HUES64 (cell line): ENCODE measurements around the gene SDHB.
A peak's percentile ranks its signal among the peaks of the same experiment; 100 is the strongest.

Experiments
- H3K27ac ChIP-seq: 2 replicates; pipeline ENCODE4 v1.7.0; 2013; ENCODE audit warnings: low read depth, low read length, inconsistent platforms
- H3K27me3 ChIP-seq: 2 replicates; pipeline ENCODE4 v1.6.1; 2013; ENCODE audit warnings: mild to moderate bottlenecking, low read length; ENCODE audit not compliant: insufficient read depth
- H3K36me3 ChIP-seq: 2 replicates; pipeline ENCODE4 v1.6.1; 2013; ENCODE audit warnings: mild to moderate bottlenecking, low read length; ENCODE audit not compliant: insufficient read depth
- H3K4me1 ChIP-seq: 2 replicates; pipeline ENCODE4 v1.6.1; 2013; ENCODE audit warnings: mild to moderate bottlenecking, low read length, moderate library complexity; ENCODE audit not compliant: insufficient read depth
- H3K4me3 ChIP-seq: 2 replicates; pipeline ENCODE4 v1.5.1; 2013; ENCODE audit warnings: mild to moderate bottlenecking, low read length, moderate library complexity
- H3K9ac ChIP-seq: 2 replicates; pipeline ENCODE4 v1.6.1; 2013; ENCODE audit warnings: mild to moderate bottlenecking, low read depth, low read length
- H3K9me3 ChIP-seq: 2 replicates; pipeline ENCODE4 v1.6.1; 2013; ENCODE audit warnings: low read depth, low read length; ENCODE audit not compliant: insufficient read depth
- WGBS: fragments of 150-250, 120-280 bp; methylation state at CpG from one replicate; pipeline ENCODE4 v1.1.7; 2013; ENCODE audit warnings: missing lambda C conversion rate; 5-methylcytosine and 5-hydroxymethylcytosine counted together

Gene SDHB

GRCh38 chr1:17023102-17023501, 30.7 kb downstream of the SDHB start:
- H3K9ac ChIP-seq: no peak overlapping the region
- peaks cover 100% of the 10 kb centered on the region for H3K36me3 ChIP-seq
- no peak overlapping the region for H3K27ac ChIP-seq
- no peaks in the 10 kb centered on the region for H3K4me1 ChIP-seq
- WGBS: 90% methylated on average over 4 of the region's 4 CpGs
- H3K9me3 ChIP-seq: no peaks in the 10 kb centered on the region
- no peak overlapping the region for H3K4me3 ChIP-seq
- H3K27me3 ChIP-seq: no peaks in the 10 kb centered on the region

GRCh38 chr1:17021896-17022295, 31.9 kb downstream of the SDHB start:
- 97% methylated on average over 10 of the region's 10 CpGs for WGBS
- Histone ChIP-seq H3K27ac (no peak overlapping the region), H3K4me1 (no peaks in the 10 kb centered on the region), H3K4me3 (no peak overlapping the region), H3K9me3 (no peaks in the 10 kb centered on the region), H3K9ac (no peak overlapping the region), H3K27me3 (no peaks in the 10 kb centered on the region), H3K36me3 (peaks cover 95% of the 10 kb centered on the region)

GRCh38 chr1:17020502-17020901, 33.3 kb downstream of the SDHB start:
- no peak overlapping the region for H3K27ac ChIP-seq
- H3K9ac ChIP-seq: no peak overlapping the region
- 95% methylated on average over 2 of the region's 2 CpGs for WGBS
- H3K36me3 ChIP-seq: peaks cover 81% of the 10 kb centered on the region
- no peak overlapping the region for H3K4me3 ChIP-seq
- no peaks in the 10 kb centered on the region for H3K9me3 ChIP-seq
- H3K4me1 ChIP-seq: peaks cover 9% of the 10 kb centered on the region
- H3K27me3 ChIP-seq: no peaks in the 10 kb centered on the region

GRCh38 chr1:17018849-17019248, 35.0 kb downstream of the SDHB start:
- H3K4me1 ChIP-seq: peaks cover 25% of the 10 kb centered on the region
- H3K36me3 ChIP-seq: peaks cover 64% of the 10 kb centered on the region
- no peak overlapping the region for H3K4me3 ChIP-seq
- H3K9me3 ChIP-seq: no peaks in the 10 kb centered on the region
- WGBS: 74% methylated on average over 1 of the region's 1 CpG
- H3K27ac ChIP-seq: no peak overlapping the region
- H3K9ac ChIP-seq: no peak overlapping the region
- H3K27me3 ChIP-seq: no peaks in the 10 kb centered on the region

GRCh38 chr1:17017435-17017834, 36.4 kb downstream of the SDHB start:
- Histone ChIP-seq H3K27me3 (no peaks in the 10 kb centered on the region), H3K4me3 (no peak overlapping the region), H3K4me1 (peaks cover 38% of the 10 kb centered on the region), H3K27ac (no peak overlapping the region), H3K9me3 (no peaks in the 10 kb centered on the region), H3K9ac (no peak overlapping the region), H3K36me3 (peaks cover 50% of the 10 kb centered on the region)
- WGBS: 95% methylated on average over 7 of the region's 7 CpGs

- H3K27ac ChIP-seq: peak overlapping the region; percentile 65
- H3K27me3 ChIP-seq: no peaks in the 10 kb centered on the region
- WGBS: 34% methylated on average over 5 of the region's 5 CpGs
- no peaks in the 10 kb centered on the region for H3K9me3 ChIP-seq
- no peak overlapping the region for H3K4me3 ChIP-seq
- H3K36me3 ChIP-seq: peaks cover 39% of the 10 kb centered on the region
- peaks cover 42% of the 10 kb centered on the region for H3K4me1 ChIP-seq
- peak overlapping the region; percentile 8; the same call in 1 of the 2 replicates for H3K9ac ChIP-seq
Measured at GRCh38 chr1:17016317-17016661, 37.5 kb downstream of the SDHB start.

GRCh38 chr1:17014671-17015567, 38.9 kb downstream of the SDHB start:
- Histone ChIP-seq H3K27ac (peak overlapping the region; percentile 44; the same call in 1 of the 2 replicates), H3K4me3 (no peak overlapping the region), H3K36me3 (peaks cover 25% of the 10 kb centered on the region), H3K27me3 (no peaks in the 10 kb centered on the region), H3K4me1 (peaks cover 42% of the 10 kb centered on the region), H3K9ac (no peak overlapping the region), H3K9me3 (no peaks in the 10 kb centered on the region)
- WGBS: 44% methylated on average over 10 of the region's 10 CpGs

GRCh38 chr1:17013491-17014320, 40.1 kb downstream of the SDHB start:
- Histone ChIP-seq H3K9me3 (no peaks in the 10 kb centered on the region), H3K36me3 (peaks cover 13% of the 10 kb centered on the region), H3K4me3 (no peak overlapping the region; the same call in 1 of the 2 replicates), H3K27me3 (no peaks in the 10 kb centered on the region), H3K4me1 (peaks cover 42% of the 10 kb centered on the region), H3K9ac (no peak overlapping the region), H3K27ac (peak overlapping the region; percentile 34; the same call in 1 of the 2 replicates)
- WGBS: 85% methylated on average over 13 of the region's 13 CpGs

GRCh38 chr1:17012775-17013490, 40.9 kb downstream of the SDHB start:
- Histone ChIP-seq H3K4me3 (no peak overlapping the region; the same call in 1 of the 2 replicates), H3K4me1 (peaks cover 42% of the 10 kb centered on the region), H3K27me3 (no peaks in the 10 kb centered on the region), H3K27ac (peak overlapping the region; percentile 34; the same call in 1 of the 2 replicates), H3K9me3 (no peaks in the 10 kb centered on the region), H3K9ac (no peak overlapping the region), H3K36me3 (peaks cover 5% of the 10 kb centered on the region; the same call in 1 of the 2 replicates)
- 72% methylated on average over 9 of the region's 9 CpGs for WGBS

- peaks cover 42% of the 10 kb centered on the region for H3K4me1 ChIP-seq
- WGBS: 2% methylated on average over 94 of the region's 94 CpGs
Measured at GRCh38 chr1:17011439-17012307, 42.2 kb downstream of the SDHB start, which contains the start of gene ATP13A2. Gene ATP13A2 (minus strand): TSS chr1:17011928. CDS start chr1:17011738, 190 bp downstream.

More at GRCh38 chr1:17011439-17012307, 42.2 kb downstream of the SDHB start, which contains the start of gene ATP13A2:
- H3K9ac ChIP-seq: peak within 1 kb of the TSS; percentile 63
- H3K4me3 ChIP-seq: peak within 1 kb of the TSS; percentile 79
- H3K36me3 ChIP-seq: no peaks in the 10 kb centered on the region
- no peaks in the 10 kb centered on the region for H3K9me3 ChIP-seq
- H3K27me3 ChIP-seq: no peaks in the 10 kb centered on the region
- H3K27ac ChIP-seq: no peak within 1 kb of the TSS; the same call in 1 of the 2 replicates
